ENCODE measurements around the gene PLEKHG4B.
"Not testable (repeated sequence)": the region's sequence is repeated elsewhere in the genome, so short reads cannot be mapped to it uniquely, and the experiment has no call there.

Gene PLEKHG4B

GRCh38 chr5:196350-196749 lies 104.4 kb downstream of the PLEKHG4B start:
- no peak for DNase-seq (ENCODE audit: low read depth, low spot score)
- no peak overlapping the region for H3K27ac ChIP-seq

- H3K27ac ChIP-seq; DNase-seq (ENCODE audit: low read depth, low spot score): not testable (repeated sequence)
Observed at GRCh38 chr5:197031-197430, 105.1 kb downstream of the PLEKHG4B start.

GRCh38 chr5:197892-198489 lies 106.0 kb downstream of the PLEKHG4B start:
- DNase-seq (ENCODE audit: low read depth, low spot score), result no peak
- H3K27ac ChIP-seq, result no peak overlapping the region

- DNase-seq (ENCODE audit: low read depth, low spot score), result no peak
- H3K27ac ChIP-seq, result no peak overlapping the region
Observed at GRCh38 chr5:198516-199196, 106.7 kb downstream of the PLEKHG4B start.

GRCh38 chr5:199197-199949 lies 107.4 kb downstream of the PLEKHG4B start:
- no peak overlapping the region for H3K27ac ChIP-seq
- no peak for DNase-seq (ENCODE audit: low read depth, low spot score)

GRCh38 chr5:199950-200645 lies 108.1 kb downstream of the PLEKHG4B start:
- H3K27ac ChIP-seq, result no peak overlapping the region

GRCh38 chr5:200985-201384 lies 109.0 kb downstream of the PLEKHG4B start:
- no peak for DNase-seq (ENCODE audit: low read depth, low spot score)
- H3K27ac ChIP-seq, result no peak overlapping the region

More at GRCh38 chr5:199950-200645, 108.1 kb downstream of the PLEKHG4B start:
- no peak for DNase-seq (ENCODE audit: low read depth, low spot score)

GRCh38 chr5:201672-202071 lies 109.7 kb downstream of the PLEKHG4B start:
- H3K27ac ChIP-seq, result no peak overlapping the region
- DNase-seq (ENCODE audit: low read depth, low spot score), result no peak

GRCh38 chr5:203246-203930 lies 111.4 kb downstream of the PLEKHG4B start:
- DNase-seq (ENCODE audit: low read depth, low spot score), result no peak
- no peak overlapping the region for H3K27ac ChIP-seq

- DNase-seq (ENCODE audit: low read depth, low spot score), result no peak
- no peak overlapping the region for H3K27ac ChIP-seq
Observed at GRCh38 chr5:204001-204400, 112.0 kb downstream of the PLEKHG4B start.

GRCh38 chr5:204462-204861 lies 112.5 kb downstream of the PLEKHG4B start:
- H3K27ac ChIP-seq, result no peak overlapping the region
- DNase-seq (ENCODE audit: low read depth, low spot score), result no peak

- no peak overlapping the region for H3K27ac ChIP-seq
- DNase-seq (ENCODE audit: low read depth, low spot score), result no peak
Observed at GRCh38 chr5:204966-205670, 113.2 kb downstream of the PLEKHG4B start.

- H3K27ac ChIP-seq, result no peak overlapping the region
Observed at GRCh38 chr5:206406-206805, 114.4 kb downstream of the PLEKHG4B start.

GRCh38 chr5:206927-207536 lies 115.1 kb downstream of the PLEKHG4B start:
- no peak for DNase-seq (ENCODE audit: low read depth, low spot score)

More at GRCh38 chr5:206406-206805, 114.4 kb downstream of the PLEKHG4B start:
- DNase-seq (ENCODE audit: low read depth, low spot score), result no peak

GRCh38 chr5:207599-207998 lies 115.6 kb downstream of the PLEKHG4B start:
- H3K27ac ChIP-seq, result no peak overlapping the region
- DNase-seq (ENCODE audit: low read depth, low spot score), result no peak

More at GRCh38 chr5:206927-207536, 115.1 kb downstream of the PLEKHG4B start:
- H3K27ac ChIP-seq, result no peak overlapping the region

- no peak for DNase-seq (ENCODE audit: low read depth, low spot score)
- H3K27ac ChIP-seq, result no peak overlapping the region
Observed at GRCh38 chr5:208449-209114, 116.6 kb downstream of the PLEKHG4B start.

- H3K27ac ChIP-seq, result no peak overlapping the region
- DNase-seq (ENCODE audit: low read depth, low spot score), result no peak
Observed at GRCh38 chr5:213803-214395, 121.9 kb downstream of the PLEKHG4B start.

- not testable (repeated sequence) for H3K27ac ChIP-seq; DNase-seq (ENCODE audit: low read depth, low spot score)
Observed at GRCh38 chr5:215256-215655, 123.3 kb downstream of the PLEKHG4B start.

All from epithelial cell of prostate (primary cell).